Measurements from ENCODE around the gene CST5.

DNA sequence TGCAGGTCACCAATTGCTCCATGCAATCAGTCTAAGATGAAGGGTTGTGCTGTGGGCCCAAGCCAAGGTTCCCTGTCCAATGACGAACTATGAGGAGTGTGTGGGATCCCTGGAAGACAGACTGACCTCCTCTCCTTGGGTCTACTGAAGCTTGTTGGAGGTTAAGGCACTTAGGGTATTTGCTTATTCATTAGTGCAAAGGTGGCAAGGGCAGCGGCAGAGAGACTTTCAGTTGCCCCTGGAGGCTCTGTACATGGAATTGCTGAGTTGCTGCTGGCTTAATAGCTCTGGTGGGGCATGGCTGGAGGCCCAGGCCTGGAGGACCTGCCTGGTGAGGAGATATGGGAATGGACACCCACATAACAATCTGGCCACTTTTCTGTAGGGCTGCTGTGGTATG lies 29.8 kb upstream of the CST5 start:
- TF ChIP-seq POLR2A (IDR thresholded peaks at IDR 0.05) (no peak), CTCF (IDR thresholded peaks at IDR 0.05) (no peak), EP300 (IDR thresholded peaks at IDR 0.05) (no peak)

Measured in ovary (tissue), 3 donors.